A673 (cell line): Measurements from ENCODE around the gene SELENBP1. TPM values are rescaled to one million over a fixed set of nuclear protein-coding genes. Genes with fewer than 3 reads are reported as not detected.

ENCODE experiments used
- BruUV-seq: library from RNA; stranded (reverse); fragments of 400-500 nt; replicated peaks from 2 replicates; lab custom pipeline; 2021; lab: Mats Ljungman, UMichigan
- CTCF ChIA-PET: fragments of 300-600 bp; sonication (Branson Sonifier 250); formaldehyde crosslinking; loops from one replicate; lab custom pipeline; 2022; ENCODE audit warnings: antibody characterized with exemption; lab: Charles Lee
- POLR2A ChIA-PET: fragments of 300-600 bp; sonication (Branson Sonifier 250); formaldehyde crosslinking; loops from one replicate; lab custom pipeline; 2022; ENCODE audit warnings: antibody characterized with exemption; ENCODE audit not compliant: low non-redundant PET; lab: Charles Lee
- DNase-seq: peaks from one replicate; pipeline ENCODE4 v3.0.0-alpha.2; 2015; ENCODE audit warnings: low spot score
- H3K27ac ChIP-seq: fragments of 200-600 bp; sonication (generic); 2 replicates; pipeline ENCODE4 v1.5.1; 2016; ENCODE audit warnings: mixed run types, low read depth, mild to moderate bottlenecking, mixed read lengths, antibody characterized with exemption, low read length; ENCODE audit not compliant: poor library complexity, severe bottlenecking
- H3K27me3 ChIP-seq: fragments of 200-600 bp; sonication (generic); replicated peaks from 2 replicates; pipeline ENCODE4 v1.6.1; 2017; ENCODE audit warnings: mixed run types, low read depth, mild to moderate bottlenecking, mixed read lengths, antibody characterized with exemption, low read length; ENCODE audit not compliant: insufficient read depth, poor library complexity
- H3K36me3 ChIP-seq: fragments of 200-600 bp; sonication (generic); 2 replicates; pipeline ENCODE4 v1.6.1; 2016; ENCODE audit warnings: mixed run types, mild to moderate bottlenecking, mixed read lengths, antibody characterized with exemption, low read length; ENCODE audit not compliant: insufficient read depth, poor library complexity, severe bottlenecking
- H3K4me1 ChIP-seq: fragments of 200-600 bp; sonication (generic); 2 replicates; pipeline ENCODE4 v1.6.1; 2017; ENCODE audit warnings: mixed run types, mild to moderate bottlenecking, mixed read lengths, antibody characterized with exemption, low read length; ENCODE audit not compliant: insufficient read depth, poor library complexity, severe bottlenecking
- H3K4me3 ChIP-seq: fragments of 200-600 bp; sonication (generic); 2 replicates; pipeline ENCODE4 v1.5.1; 2016; ENCODE audit warnings: low read depth, mixed run types, mild to moderate bottlenecking, mixed read lengths, low read length; ENCODE audit not compliant: poor library complexity, severe bottlenecking
- H3K9me3 ChIP-seq: fragments of 200-600 bp; sonication (generic); 2 replicates; pipeline ENCODE4 v1.6.1; 2016; ENCODE audit warnings: mixed run types, low read depth, mild to moderate bottlenecking, mixed read lengths, antibody characterized with exemption, low read length; ENCODE audit not compliant: poor library complexity, severe bottlenecking
- CTCF ChIP-seq: fragments of 300-800, 200-600 bp; sonication (generic); conservative IDR thresholded peaks from 2 replicates; pipeline ENCODE4 v1.5.1; 2017; ENCODE audit warnings: low read depth, mild to moderate bottlenecking, antibody characterized with exemption, low read length, moderate library complexity, mixed read lengths
- EZH2 ChIP-seq: fragments of 200-600 bp; sonication (generic); IDR thresholded peaks from 2 replicates; pipeline ENCODE4 v1.6.1; 2017; ENCODE audit warnings: borderline replicate concordance, low read depth, mild to moderate bottlenecking, mixed read lengths, antibody characterized with exemption, low read length; ENCODE audit not compliant: poor library complexity, severe bottlenecking
- intact Hi-C: fragments of 100-400 bp; cut with micrococcal nuclease; formaldehyde crosslinking; loops from one replicate; pipeline ENCODE4 v1.10.0; 2022; ENCODE audit not compliant: unreplicated experiment
- total RNA-seq: library from RNA; stranded (reverse); gene quantifications from 2 replicates; pipeline ENCODE4 v1.2.3, GENCODE V29; 2021

Gene SELENBP1
- total RNA-seq, 1 experiment from 2014 or later = not detected

GRCh38 chr1:151371370-151372057 lies 991 bp downstream of the SELENBP1 start:
- ChIA-PET POLR2A (interaction anchor here (0.8 kb wide), 1 partner anchor 328 kb away, joined by 3 read pairs; no protein-coding TSS in a partner anchor), CTCF (no interaction called here)
- no peak for TF ChIP-seq EZH2
- TF ChIP-seq CTCF = no peak
- Histone ChIP-seq H3K27me3 (no peaks in the 10 kb centered on the region), H3K4me1 (peaks cover 30% of the 10 kb centered on the region), H3K9me3 (no peaks in the 10 kb centered on the region), H3K27ac (no peak overlapping the region), H3K4me3 (no peak overlapping the region), H3K36me3 (no peaks in the 10 kb centered on the region)
- no TSS peak for BruUV-seq
- intact Hi-C loops = no loop called here
- DNase-seq = peak; percentile 73

GRCh38 chr1:151370211-151370911 lies 2.1 kb downstream of the SELENBP1 start:
- BruUV-seq = no TSS peak

DNA sequence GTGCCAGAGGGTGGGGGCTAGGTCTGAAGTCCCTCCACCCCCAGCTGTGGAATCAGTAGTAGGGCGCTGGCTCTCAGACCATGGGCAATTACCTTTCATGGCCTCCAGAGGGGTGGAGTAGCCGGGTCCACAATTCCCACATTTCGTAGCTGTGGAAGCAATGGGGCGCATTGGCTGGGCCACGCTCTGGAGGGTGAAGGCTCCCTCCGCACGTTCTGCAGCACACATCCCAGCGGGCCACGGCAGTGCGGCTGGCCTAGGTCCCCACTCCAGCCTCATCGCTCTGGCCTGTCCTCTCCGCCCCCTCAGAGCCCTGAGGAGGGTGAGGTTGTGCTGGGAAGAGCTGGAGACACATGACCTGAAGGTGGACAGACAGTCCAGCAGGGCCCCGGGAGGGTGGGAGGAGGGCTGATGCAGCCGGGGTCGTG lies 2.9 kb downstream of the SELENBP1 start:
- ChIA-PET CTCF (no interaction called here), POLR2A (no interaction called here)
- TF ChIP-seq CTCF = no peak
- TF ChIP-seq EZH2 = no peak
- no peaks in the 10 kb centered on the region for H3K9me3 ChIP-seq
- H3K36me3 ChIP-seq = no peaks in the 10 kb centered on the region
- no peak overlapping the region for H3K27ac ChIP-seq
- intact Hi-C loops = no loop called here
- no peaks in the 10 kb centered on the region for H3K27me3 ChIP-seq
- no TSS peak for BruUV-seq
- H3K4me3 ChIP-seq = no peak overlapping the region
- H3K4me1 ChIP-seq = peaks cover 30% of the 10 kb centered on the region
- no peak for DNase-seq

More at GRCh38 chr1:151370211-151370911, 2.1 kb downstream of the SELENBP1 start:
- Histone ChIP-seq H3K4me3 (no peak overlapping the region), H3K9me3 (no peaks in the 10 kb centered on the region), H3K27ac (peak overlapping the region; percentile 22), H3K36me3 (no peaks in the 10 kb centered on the region), H3K27me3 (no peaks in the 10 kb centered on the region), H3K4me1 (peaks cover 30% of the 10 kb centered on the region)
- TF ChIP-seq CTCF = no peak
- no peak for TF ChIP-seq EZH2
- ChIA-PET POLR2A (no interaction called here), CTCF (no interaction called here)
- intact Hi-C loops = no loop called here
- peak; percentile 34 for DNase-seq
